Measurements from ENCODE around the gene AMPD3. TPM values are rescaled to one million over a fixed set of nuclear protein-coding genes. Genes with fewer than 3 reads are reported as not detected.

Gene AMPD3
- total RNA-seq, 2 experiments from 2014 or later: 31.1 to 34.2 TPM

DNA sequence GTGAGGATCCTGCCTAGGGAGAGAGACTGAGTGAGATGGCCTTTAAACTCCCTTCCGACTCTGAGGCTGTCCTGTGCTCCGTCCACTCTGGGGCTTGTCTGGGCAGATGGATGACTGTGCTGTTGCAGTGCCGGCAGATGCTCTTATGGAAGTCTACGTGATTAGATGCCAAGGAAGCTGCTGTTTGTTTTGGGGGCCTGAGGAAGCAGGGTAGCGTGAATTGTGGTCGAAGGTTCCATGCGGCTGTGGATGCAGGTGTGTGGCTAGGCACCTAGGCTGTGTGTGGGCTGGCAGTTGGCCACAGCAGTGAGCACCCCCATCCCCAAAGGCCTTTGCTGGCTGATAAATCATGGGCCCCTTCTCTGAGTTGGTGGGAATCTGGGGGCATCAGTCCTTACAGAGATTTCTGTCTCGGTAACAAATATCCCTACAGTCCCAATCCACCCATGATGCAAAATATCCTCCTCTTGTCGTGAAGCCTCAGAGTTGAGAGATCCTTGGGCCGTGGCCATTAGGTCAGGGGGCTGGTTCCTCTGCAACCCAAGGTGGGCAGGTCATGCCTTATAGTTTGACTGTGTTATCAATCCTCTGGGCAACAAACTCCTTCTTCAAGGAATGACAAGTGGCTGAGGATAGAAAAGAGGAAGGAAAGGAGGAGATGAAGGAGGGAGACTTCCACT lies 31.2 kb downstream of the AMPD3 start:
- no peaks in the 10 kb centered on the region for H3K9me3 Mint-ChIP-seq
- intact Hi-C loops (cut with micrococcal nuclease): no loop called here
- CTCF ChIA-PET: no interaction called here
- ATAC-seq: no peak
- H3K36me3 Mint-ChIP-seq (ENCODE audit: low read depth): peaks cover 11% of the 10 kb centered on the region
- H3K27ac Mint-ChIP-seq: no peak overlapping the region
- peaks cover 24% of the 10 kb centered on the region for H3K4me1 Mint-ChIP-seq (ENCODE audit: low read depth)
- no peaks in the 10 kb centered on the region for H3K27me3 Mint-ChIP-seq
- no peak for DNase-seq
- TF ChIP-seq, protein P1, sequence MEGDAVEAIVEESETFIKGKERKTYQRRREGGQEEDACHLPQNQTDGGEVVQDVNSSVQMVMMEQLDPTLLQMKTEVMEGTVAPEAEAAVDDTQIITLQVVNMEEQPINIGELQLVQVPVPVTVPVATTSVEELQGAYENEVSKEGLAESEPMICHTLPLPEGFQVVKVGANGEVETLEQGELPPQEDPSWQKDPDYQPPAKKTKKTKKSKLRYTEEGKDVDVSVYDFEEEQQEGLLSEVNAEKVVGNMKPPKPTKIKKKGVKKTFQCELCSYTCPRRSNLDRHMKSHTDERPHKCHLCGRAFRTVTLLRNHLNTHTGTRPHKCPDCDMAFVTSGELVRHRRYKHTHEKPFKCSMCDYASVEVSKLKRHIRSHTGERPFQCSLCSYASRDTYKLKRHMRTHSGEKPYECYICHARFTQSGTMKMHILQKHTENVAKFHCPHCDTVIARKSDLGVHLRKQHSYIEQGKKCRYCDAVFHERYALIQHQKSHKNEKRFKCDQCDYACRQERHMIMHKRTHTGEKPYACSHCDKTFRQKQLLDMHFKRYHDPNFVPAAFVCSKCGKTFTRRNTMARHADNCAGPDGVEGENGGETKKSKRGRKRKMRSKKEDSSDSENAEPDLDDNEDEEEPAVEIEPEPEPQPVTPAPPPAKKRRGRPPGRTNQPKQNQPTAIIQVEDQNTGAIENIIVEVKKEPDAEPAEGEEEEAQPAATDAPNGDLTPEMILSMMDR (IDR thresholded peaks at IDR 0.05): no peak
- POLR2A ChIA-PET: no interaction called here
- H3K4me3 Mint-ChIP-seq: no peak overlapping the region

DNA sequence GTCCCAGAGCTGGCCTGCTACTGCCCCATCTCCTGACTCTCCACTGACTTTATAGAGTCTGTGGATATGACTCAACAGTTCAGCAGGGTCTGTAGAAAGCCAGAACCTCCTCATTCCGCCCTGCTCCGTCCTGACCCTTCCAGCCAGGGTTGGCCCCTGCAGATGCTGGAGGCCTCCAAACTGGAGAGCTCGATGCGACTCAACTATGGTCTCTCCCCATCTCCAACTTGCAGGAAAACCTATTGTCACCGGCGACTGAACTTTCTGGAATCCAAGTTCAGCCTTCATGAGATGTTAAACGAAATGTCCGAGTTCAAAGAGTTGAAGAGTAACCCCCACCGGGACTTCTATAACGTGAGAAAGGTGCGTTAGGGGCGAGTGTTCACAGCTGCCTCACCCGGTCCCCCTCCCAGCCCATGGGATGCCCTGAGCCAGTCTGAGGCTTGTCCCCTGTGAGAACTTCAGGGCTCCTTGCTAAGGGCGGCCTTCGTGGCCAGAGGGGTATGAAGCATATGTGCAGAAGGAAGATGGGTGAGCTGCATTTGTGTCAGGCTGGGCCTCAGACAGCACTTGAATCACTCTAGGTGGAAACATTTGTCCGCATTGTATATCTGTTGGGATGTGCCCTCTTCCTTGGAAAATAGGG lies 32.1 kb downstream of the AMPD3 start:
- no peak for ATAC-seq
- ChIA-PET CTCF (interaction anchor here (1.4 kb wide), 1 partner anchor 54 kb away, joined by 7 read pairs; the partner anchor contains the start of gene RNF141), POLR2A (no interaction called here)
- H3K4me3 Mint-ChIP-seq: no peak overlapping the region
- intact Hi-C loops (cut with micrococcal nuclease): no loop called here
- DNase-seq: no peak
- H3K36me3 Mint-ChIP-seq (ENCODE audit: low read depth): peaks cover 16% of the 10 kb centered on the region
- TF ChIP-seq, protein P1 (IDR thresholded peaks at IDR 0.05): no peak
- H3K27ac Mint-ChIP-seq: peak overlapping the region; percentile 5
- no peaks in the 10 kb centered on the region for H3K27me3 Mint-ChIP-seq
- peaks cover 24% of the 10 kb centered on the region for H3K4me1 Mint-ChIP-seq (ENCODE audit: low read depth)
- H3K9me3 Mint-ChIP-seq: no peaks in the 10 kb centered on the region

DNA sequence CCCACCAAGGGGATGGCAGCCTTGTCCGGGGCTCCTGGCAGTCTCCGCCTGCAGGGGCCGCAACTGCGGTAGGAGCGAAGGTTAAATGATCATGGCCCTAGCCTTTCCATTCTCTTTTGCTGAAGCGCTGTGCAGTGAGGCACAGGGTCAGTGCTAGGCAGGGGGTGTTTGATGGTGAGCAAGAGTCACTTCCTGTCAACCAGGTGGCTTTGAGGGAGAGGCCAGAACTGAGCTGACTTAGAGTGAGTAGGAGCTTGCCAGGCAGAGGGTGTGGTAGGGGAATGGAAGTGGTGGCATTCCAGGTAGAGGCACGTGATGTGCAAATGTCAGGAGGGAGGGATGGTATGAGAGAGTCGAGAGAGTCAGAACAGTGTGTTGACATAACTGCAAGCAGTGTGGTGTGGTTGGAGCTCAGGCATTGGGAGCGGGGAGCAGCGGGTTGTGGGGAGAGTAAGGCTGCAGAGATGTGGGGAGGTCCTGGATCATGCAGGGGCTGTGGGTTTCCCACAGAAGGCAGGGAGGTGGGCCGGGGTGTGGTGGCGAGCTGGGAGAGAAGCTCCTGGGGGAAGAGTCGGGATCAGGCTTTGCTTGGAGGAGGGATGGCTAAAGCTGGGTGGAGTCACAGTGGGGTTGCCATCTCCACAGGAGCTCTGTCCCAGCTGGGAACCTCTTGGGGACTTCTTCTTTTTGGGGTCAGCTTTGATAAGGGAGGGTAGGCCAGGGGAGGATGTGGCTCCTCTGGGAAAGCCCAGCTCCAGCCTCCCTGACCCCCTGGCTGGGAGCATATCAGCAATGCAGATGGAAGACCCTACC lies 33.3 kb downstream of the AMPD3 start:
- H3K4me1 Mint-ChIP-seq (ENCODE audit: low read depth): peaks cover 24% of the 10 kb centered on the region
- H3K9me3 Mint-ChIP-seq: no peaks in the 10 kb centered on the region
- ATAC-seq: peak; percentile 64
- no peaks in the 10 kb centered on the region for H3K27me3 Mint-ChIP-seq
- intact Hi-C loops (cut with micrococcal nuclease): no loop called here
- H3K36me3 Mint-ChIP-seq (ENCODE audit: low read depth): peaks cover 24% of the 10 kb centered on the region
- peak; percentile 37 for DNase-seq
- POLR2A ChIA-PET: interaction anchor here (0.7 kb wide), 1 partner anchor 24 kb away, joined by 3 read pairs; no protein-coding TSS in a partner anchor
- no peak overlapping the region for H3K4me3 Mint-ChIP-seq
- TF ChIP-seq, protein P1 (IDR thresholded peaks at IDR 0.05): no peak
- H3K27ac Mint-ChIP-seq: peak overlapping the region; percentile 64
- CTCF ChIA-PET: interaction anchor here (1.0 to 1.4 kb wide), 5 partner anchors 33 to 121 kb away, joined by 3 to 9 read pairs (median 7); partner anchors contain the start of genes AMPD3 and RNF141

DNA sequence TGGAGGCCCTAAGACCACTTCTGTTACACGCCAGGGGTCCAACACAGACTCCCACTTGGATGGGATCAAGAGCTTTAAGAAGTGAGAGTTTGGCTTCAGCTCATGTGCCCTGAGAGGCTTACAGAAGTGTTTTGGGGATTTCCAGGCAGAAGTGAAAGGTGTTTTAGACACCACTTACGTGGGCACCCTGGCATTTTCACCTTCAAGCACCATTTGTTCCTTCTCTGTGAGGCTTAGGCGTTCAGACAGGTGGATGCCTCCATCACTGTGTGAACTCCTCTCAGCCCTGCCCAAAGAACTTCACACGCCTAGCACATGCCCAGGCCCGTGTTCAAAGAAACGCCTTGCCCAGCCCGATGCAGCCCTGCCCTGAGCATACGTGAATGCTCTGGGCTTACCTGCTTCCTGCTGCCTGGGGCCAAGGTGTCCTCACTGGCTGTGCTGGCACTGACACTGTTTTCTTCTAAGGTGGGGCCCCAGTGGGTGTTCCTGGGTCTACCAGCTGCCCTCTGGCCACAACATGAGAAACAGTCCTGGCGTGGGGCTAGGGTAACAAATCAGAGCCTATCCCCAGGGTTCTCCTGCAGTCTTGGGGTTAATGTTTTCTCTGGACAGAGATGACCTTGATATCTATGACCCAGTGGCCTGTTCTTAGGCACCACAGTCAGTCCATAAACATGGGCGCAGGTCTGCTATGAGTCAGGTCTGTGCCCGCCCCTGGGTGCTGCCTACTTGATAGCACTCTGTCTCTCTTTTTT lies 34.0 kb downstream of the AMPD3 start:
- TF ChIP-seq, protein P1 (IDR thresholded peaks at IDR 0.05): no peak
- Mint-ChIP-seq H3K36me3 (ENCODE audit: low read depth) (peaks cover 27% of the 10 kb centered on the region), H3K9me3 (no peaks in the 10 kb centered on the region), H3K27ac (peak overlapping the region; percentile 64), H3K4me1 (ENCODE audit: low read depth) (peaks cover 24% of the 10 kb centered on the region), H3K27me3 (no peaks in the 10 kb centered on the region), H3K4me3 (no peak overlapping the region)
- POLR2A ChIA-PET: interaction anchor here (0.5 to 0.7 kb wide), 2 partner anchors 14 to 23 kb away, joined by 3 read pairs; no protein-coding TSS in a partner anchor
- intact Hi-C loops (cut with micrococcal nuclease): no loop called here
- DNase-seq (peak; percentile 11), ATAC-seq (peak; percentile 47)
- CTCF ChIA-PET: interaction anchor here (1.0 to 1.4 kb wide), 5 partner anchors 34 to 122 kb away, joined by 3 to 9 read pairs (median 7); partner anchors contain the start of genes AMPD3 and RNF141
